GM08714 (cell line): ENCODE data around the gene HTR3C.
A peak's percentile ranks its signal among the peaks of the same experiment; 100 is the strongest.
"Not testable (repeated sequence)": the region's sequence is repeated elsewhere in the genome, so short reads cannot be mapped to it uniquely, and the experiment has no call there.

ENCODE experiments used
- H3K4me3 ChIP-seq: fragments of 200-500 bp; sonication (Bioruptor generic); 2 replicates; pipeline ENCODE4 v1.5.1; 2014; ENCODE audit warnings: mild to moderate bottlenecking, low read length, inconsistent platforms
- ZNF274 ChIP-seq: IDR thresholded peaks from 2 replicates; pipeline ENCODE4 v1.6.1; 2012; ENCODE audit warnings: mild to moderate bottlenecking, low read depth, low read length

HTR3C gene

GRCh38 chr3:184018424-184018973 lies 34.3 kb upstream of the HTR3C start:
- H3K4me3 ChIP-seq, result peak overlapping the region; percentile 74; the same call in 1 of the 2 replicates
- TF ChIP-seq ZNF274, result no peak

- TF ChIP-seq ZNF274, result no peak
- H3K4me3 ChIP-seq, result no peak overlapping the region
These were observed 30.5 kb upstream of the HTR3C start for GRCh38 chr3:184022323-184022722.

GRCh38 chr3:184025256-184025655 lies 27.6 kb upstream of the HTR3C start:
- H3K4me3 ChIP-seq, result not testable (repeated sequence)

GRCh38 chr3:184028275-184028890 lies 24.5 kb upstream of the HTR3C start:
- not testable (repeated sequence) for H3K4me3 ChIP-seq

GRCh38 chr3:184029443-184029842 lies 23.4 kb upstream of the HTR3C start:
- no peak for TF ChIP-seq ZNF274

GRCh38 chr3:184030536-184030935 lies 22.3 kb upstream of the HTR3C start:
- H3K4me3 ChIP-seq, result no peak overlapping the region
- TF ChIP-seq ZNF274, result no peak

More at GRCh38 chr3:184029443-184029842, 23.4 kb upstream of the HTR3C start:
- H3K4me3 ChIP-seq, result no peak overlapping the region

GRCh38 chr3:184031187-184031792 lies 21.6 kb upstream of the HTR3C start, which contains the start of gene HTR3D:
Gene HTR3D (plus strand): TSS chr3:184031742. CDS start chr3:184031742, 0 bp downstream.
- no peak within 1 kb of the TSS for H3K4me3 ChIP-seq
- no peak for TF ChIP-seq ZNF274

GRCh38 chr3:184037816-184038215 lies 15.0 kb upstream of the HTR3C start:
- H3K4me3 ChIP-seq, result no peak overlapping the region
- TF ChIP-seq ZNF274, result no peak

- not testable (repeated sequence) for H3K4me3 ChIP-seq
These were observed 14.5 kb upstream of the HTR3C start for GRCh38 chr3:184038307-184038706.

GRCh38 chr3:184039414-184039813 lies 13.4 kb upstream of the HTR3C start:
- no peak overlapping the region for H3K4me3 ChIP-seq
- no peak for TF ChIP-seq ZNF274

- TF ChIP-seq ZNF274, result no peak
- H3K4me3 ChIP-seq, result no peak overlapping the region
These were observed 12.8 kb upstream of the HTR3C start for GRCh38 chr3:184040010-184040409.

GRCh38 chr3:184042617-184043016 lies 10.2 kb upstream of the HTR3C start:
- TF ChIP-seq ZNF274, result no peak
- no peak overlapping the region for H3K4me3 ChIP-seq

- no peak for TF ChIP-seq ZNF274
- no peak overlapping the region for H3K4me3 ChIP-seq
These were observed 6.9 kb upstream of the HTR3C start for GRCh38 chr3:184045995-184046394.

- no peak overlapping the region for H3K4me3 ChIP-seq
- no peak for TF ChIP-seq ZNF274
These were observed 2.5 kb upstream of the HTR3C start for GRCh38 chr3:184050217-184050847.

GRCh38 chr3:184058029-184058428 lies 5.2 kb downstream of the HTR3C start:
- TF ChIP-seq ZNF274, result no peak
- H3K4me3 ChIP-seq, result no peak overlapping the region

GRCh38 chr3:184059424-184059823 lies 6.6 kb downstream of the HTR3C start:
- no peak for TF ChIP-seq ZNF274
- H3K4me3 ChIP-seq, result no peak overlapping the region
